T-cell (primary cell): ENCODE data around the gene SPOCK3. TPM values are rescaled to one million over a fixed set of nuclear protein-coding genes. Genes with fewer than 3 reads are reported as not detected.

Experiments
- ATAC-seq, 4 experiments: fragments of 200-7000 bp in 3 of 4; fragments of 150-1000 bp in 1 of 4; cut with Tn5 transposase; replicated peaks in 1 of 4; 1 replicate in 3 of 4; 2 replicates in 1 of 4; pipeline ENCODE4 v1.10.0; 2021; ENCODE audit warnings: moderate library complexity in 3 of 4, mild to moderate bottlenecking in 2 of 4, moderate number of reproducible peaks in 1 of 4
- CTCF ChIA-PET, 2 donors: fragments of 300-600 bp; sonication (Branson Sonifier 250); formaldehyde crosslinking; loops; one replicate each; lab custom pipeline; 2022; ENCODE audit warnings: antibody characterized with exemption in 2 of 2; lab: Charles Lee
- POLR2A ChIA-PET, 2 donors: fragments of 300-600 bp; sonication (Branson Sonifier 250); formaldehyde crosslinking; loops; one replicate each; lab custom pipeline; 2022; ENCODE audit warnings: antibody characterized with exemption in 2 of 2; lab: Charles Lee
- DNase-seq, 35 experiments: peaks; one replicate each; pipeline versions ENCODE4 v3.0.0 to v3.0.0-alpha.2; 2013 to 2023
- H3K27ac ChIP-seq: one replicate; pipeline ENCODE4 v1.5.1; 2013; ENCODE audit warnings: low read length
- H3K27me3 ChIP-seq, 2 experiments: replicated peaks in 1 of 2; 1 replicate in 1 of 2; 2 replicates in 1 of 2; pipeline versions ENCODE4 v1.6.1 to v1.7.0; 2013; ENCODE audit warnings: low read length in 1 of 2, mixed read lengths in 1 of 2; ENCODE audit not compliant: control insufficient read depth in 2 of 2, insufficient read depth in 2 of 2; ENCODE audit errors: extremely low read depth in 1 of 2
- H3K36me3 ChIP-seq, 2 donors: 1 replicate in 1 of 2; 2 replicates in 1 of 2; pipeline versions ENCODE4 v1.6.1 to v1.7.0; 2013; ENCODE audit warnings: low read length in 1 of 2; ENCODE audit not compliant: control insufficient read depth in 2 of 2, insufficient read depth in 1 of 2; ENCODE audit errors: extremely low read depth in 1 of 2
- H3K4me1 ChIP-seq, 2 experiments: 1 replicate in 1 of 2; 2 replicates in 1 of 2; pipeline versions ENCODE4 v1.6.1 to v1.7.0; 2013; ENCODE audit warnings: low read length in 2 of 2, mixed read lengths in 1 of 2; ENCODE audit not compliant: insufficient read depth in 2 of 2, control insufficient read depth in 1 of 2; ENCODE audit errors: extremely low read depth in 1 of 2
- H3K4me3 ChIP-seq, 2 donors: 1 replicate in 1 of 2; 2 replicates in 1 of 2; pipeline versions ENCODE4 v1.5.1 to v1.7.0; 2013; ENCODE audit warnings: mild to moderate bottlenecking in 2 of 2, low read length in 1 of 2, moderate library complexity in 1 of 2; ENCODE audit not compliant: control insufficient read depth in 1 of 2; ENCODE audit errors: extremely low read depth in 1 of 2
- H3K9me3 ChIP-seq: 2 replicates; pipeline ENCODE4 v1.7.0; 2013
- H3K27ac Mint-ChIP-seq, 2 donors: one replicate each; pipeline ENCODE4 v1.8.0; 2020 to 2021; ENCODE audit warnings: mild to moderate bottlenecking in 2 of 2, mixed read lengths in 2 of 2
- H3K27me3 Mint-ChIP-seq, 2 donors: one replicate each; pipeline ENCODE4 v1.8.0; 2021 to 2022; ENCODE audit warnings: mixed read lengths in 2 of 2
- H3K36me3 Mint-ChIP-seq: one replicate; pipeline ENCODE4 v1.8.0; 2021; ENCODE audit warnings: mixed read lengths
- H3K4me1 Mint-ChIP-seq, 3 donors: one replicate each; pipeline ENCODE4 v1.8.0; 2020 to 2022; ENCODE audit warnings: mixed read lengths in 3 of 3, mild to moderate bottlenecking in 1 of 3
- H3K4me3 Mint-ChIP-seq, 3 donors: one replicate each; pipeline ENCODE4 v1.8.0; 2020 to 2022; ENCODE audit warnings: mild to moderate bottlenecking in 3 of 3, mixed read lengths in 3 of 3, moderate library complexity in 3 of 3
- H3K9me3 Mint-ChIP-seq, 3 donors: one replicate each; pipeline ENCODE4 v1.8.0; 2020 to 2022; ENCODE audit warnings: mixed read lengths in 3 of 3
- WGBS: methylation state at CpG from one replicate; pipeline ENCODE4 v1.1.5; 2013; ENCODE audit warnings: missing lambda C conversion rate; ENCODE audit not compliant: insufficient coverage; 5-methylcytosine and 5-hydroxymethylcytosine counted together
- total RNA-seq, 35 experiments: library from RNA in 6 of 35; stranded (reverse) in 6 of 35; fragments of 120-200 nt in 1 of 35; gene quantifications; one replicate each; pipeline versions ENCODE4 v1.2.1 to v1.2.4 and lab custom pipeline; 2013 to 2026

Gene SPOCK3
- total RNA-seq, 5 donors from 2014 or later (not counting 1 experiment from before 2014, with no cell fraction given) = not detected

DNA sequence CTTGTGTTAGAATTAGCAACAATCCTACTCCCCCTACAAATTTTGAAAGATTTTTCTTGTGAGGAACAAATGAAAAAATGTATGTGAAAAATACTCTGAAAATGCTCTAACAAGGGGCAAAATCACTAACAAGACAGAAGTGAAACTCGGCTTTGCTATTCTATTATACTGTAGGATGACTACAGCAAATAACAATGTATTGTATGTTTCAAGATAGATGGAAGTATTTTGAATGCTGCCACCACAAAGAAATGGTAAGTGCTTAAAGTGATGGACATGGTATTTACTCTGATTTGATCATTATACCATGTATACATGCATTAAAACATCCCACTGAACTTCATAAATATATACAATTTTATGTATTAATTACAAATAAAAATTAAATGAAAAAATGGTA is 192.8 kb downstream of the SPOCK3 start:
- ChIA-PET CTCF (interaction anchor here in 1 of 2 donors (0.6 kb wide), 1 partner anchor 15 kb away, joined by 3 read pairs; no protein-coding TSS in a partner anchor), POLR2A (no interaction called here)
- Mint-ChIP-seq H3K27ac (no peak overlapping the region), H3K4me3 (no peak overlapping the region), H3K36me3 (no peaks in the 10 kb centered on the region), H3K27me3 (no peaks in the 10 kb centered on the region), H3K4me1 (no peaks in the 10 kb centered on the region), H3K9me3 (peaks cover 0 to 9% (median 6%) of the 10 kb centered on the region in 3 donors)
- ATAC-seq = no peak
- Histone ChIP-seq H3K27ac (no peak overlapping the region), H3K27me3 (no peaks in the 10 kb centered on the region), H3K9me3 (no peaks in the 10 kb centered on the region), H3K4me3 (no peak overlapping the region), H3K36me3 (no peaks in the 10 kb centered on the region), H3K4me1 (no peaks in the 10 kb centered on the region)
- no CpG with 5 or more reads among the region's 1 CpG for WGBS
- DNase-seq = no peak

DNA sequence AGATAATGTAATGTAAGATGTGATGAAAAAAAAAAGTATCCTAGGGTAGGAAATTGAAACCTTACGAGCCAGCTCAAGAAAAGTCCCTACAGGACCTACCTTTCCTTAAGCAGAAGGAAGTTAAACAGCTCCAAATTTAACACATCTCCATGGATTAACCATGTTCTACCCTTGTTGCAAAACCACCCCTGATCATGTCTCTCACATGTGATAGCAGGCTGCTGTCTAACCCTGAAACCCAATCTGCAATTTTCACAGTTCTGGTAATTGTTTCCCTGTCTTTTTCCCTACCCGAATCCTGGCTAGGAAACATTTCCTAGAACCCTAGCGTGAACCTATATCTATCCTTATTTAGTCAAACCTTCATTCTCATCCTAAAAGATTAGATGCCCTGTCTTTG is 198.9 kb downstream of the SPOCK3 start:
- no peak overlapping the region for H3K4me3 Mint-ChIP-seq
- 86% methylated on average over 3 of the region's 3 CpGs for WGBS
- CTCF ChIA-PET = interaction anchor here in 1 of 2 donors (0.6 kb wide), 1 partner anchor 658 kb away, joined by 4 read pairs; no protein-coding TSS in a partner anchor

DNA sequence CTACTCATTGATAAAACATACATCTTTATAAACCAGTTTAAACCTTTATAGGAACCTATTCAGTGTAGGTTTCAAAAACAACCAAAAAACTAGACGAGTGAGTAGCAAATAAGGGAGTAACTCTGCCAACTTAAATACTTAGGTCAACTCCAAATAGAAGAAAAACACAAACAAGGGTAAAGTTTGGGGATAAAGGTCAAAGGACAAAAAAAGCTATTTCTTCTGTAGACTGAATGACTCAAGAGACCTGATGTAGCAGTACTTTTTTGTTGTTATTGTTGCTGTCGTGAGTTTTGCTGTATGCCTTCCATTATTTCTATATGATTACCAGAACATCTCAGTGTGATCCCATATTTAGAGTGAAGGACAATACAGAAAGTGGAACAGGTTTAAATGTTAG is 199.3 kb downstream of the SPOCK3 start:
- ATAC-seq = no peak
- WGBS = no CpG with 5 or more reads among the region's 2 CpGs
- no peak overlapping the region for H3K4me3 ChIP-seq
- H3K4me1 ChIP-seq = no peaks in the 10 kb centered on the region
- H3K4me1 Mint-ChIP-seq = no peaks in the 10 kb centered on the region
- H3K27me3 Mint-ChIP-seq = no peaks in the 10 kb centered on the region
- H3K36me3 Mint-ChIP-seq = no peaks in the 10 kb centered on the region
- CTCF ChIA-PET = interaction anchor here in 1 of 2 donors (0.6 kb wide), 1 partner anchor 658 kb away, joined by 4 read pairs; no protein-coding TSS in a partner anchor
- H3K27ac ChIP-seq = no peak overlapping the region
- POLR2A ChIA-PET = no interaction called here
- H3K4me3 Mint-ChIP-seq = no peak overlapping the region
- no peaks in the 10 kb centered on the region for H3K36me3 ChIP-seq
- no peak for DNase-seq
- H3K27me3 ChIP-seq = no peaks in the 10 kb centered on the region
- no peaks in the 10 kb centered on the region for H3K9me3 ChIP-seq
- H3K9me3 Mint-ChIP-seq = peaks cover 0 to 6% (median 0%) of the 10 kb centered on the region in 3 donors
- no peak overlapping the region for H3K27ac Mint-ChIP-seq

More for the DNA sequence above, 198.9 kb downstream of the SPOCK3 start:
- Histone ChIP-seq H3K4me1 (no peaks in the 10 kb centered on the region), H3K36me3 (no peaks in the 10 kb centered on the region), H3K4me3 (no peak overlapping the region), H3K27ac (no peak overlapping the region), H3K27me3 (no peaks in the 10 kb centered on the region), H3K9me3 (no peaks in the 10 kb centered on the region)
- no peaks in the 10 kb centered on the region for H3K4me1 Mint-ChIP-seq
- H3K27me3 Mint-ChIP-seq = no peaks in the 10 kb centered on the region
- no peak for DNase-seq
- peaks cover 0 to 6% (median 0%) of the 10 kb centered on the region in 3 donors for H3K9me3 Mint-ChIP-seq
- POLR2A ChIA-PET = no interaction called here
- ATAC-seq = no peak
- H3K27ac Mint-ChIP-seq = no peak overlapping the region
- H3K36me3 Mint-ChIP-seq = no peaks in the 10 kb centered on the region

GRCh38 chr4:167032871-167033270 is 201.4 kb downstream of the SPOCK3 start:
- Mint-ChIP-seq H3K36me3 (no peaks in the 10 kb centered on the region), H3K4me3 (no peak overlapping the region), H3K9me3 (peaks cover 0 to 11% (median 0%) of the 10 kb centered on the region in 3 donors), H3K4me1 (no peaks in the 10 kb centered on the region), H3K27ac (no peak overlapping the region), H3K27me3 (no peaks in the 10 kb centered on the region)
- Histone ChIP-seq H3K27me3 (no peaks in the 10 kb centered on the region), H3K36me3 (no peaks in the 10 kb centered on the region), H3K4me3 (no peak overlapping the region), H3K9me3 (no peaks in the 10 kb centered on the region), H3K27ac (no peak overlapping the region), H3K4me1 (no peaks in the 10 kb centered on the region)
- DNase-seq (no peak), ATAC-seq (no peak)
- ChIA-PET POLR2A (no interaction called here), CTCF (interaction anchor here in 1 of 2 donors (0.6 to 1.3 kb wide), 3 partner anchors 9 to 11 kb away, joined by 3 read pairs; no protein-coding TSS in a partner anchor)
- no CpG with 5 or more reads among the region's 3 CpGs for WGBS

DNA sequence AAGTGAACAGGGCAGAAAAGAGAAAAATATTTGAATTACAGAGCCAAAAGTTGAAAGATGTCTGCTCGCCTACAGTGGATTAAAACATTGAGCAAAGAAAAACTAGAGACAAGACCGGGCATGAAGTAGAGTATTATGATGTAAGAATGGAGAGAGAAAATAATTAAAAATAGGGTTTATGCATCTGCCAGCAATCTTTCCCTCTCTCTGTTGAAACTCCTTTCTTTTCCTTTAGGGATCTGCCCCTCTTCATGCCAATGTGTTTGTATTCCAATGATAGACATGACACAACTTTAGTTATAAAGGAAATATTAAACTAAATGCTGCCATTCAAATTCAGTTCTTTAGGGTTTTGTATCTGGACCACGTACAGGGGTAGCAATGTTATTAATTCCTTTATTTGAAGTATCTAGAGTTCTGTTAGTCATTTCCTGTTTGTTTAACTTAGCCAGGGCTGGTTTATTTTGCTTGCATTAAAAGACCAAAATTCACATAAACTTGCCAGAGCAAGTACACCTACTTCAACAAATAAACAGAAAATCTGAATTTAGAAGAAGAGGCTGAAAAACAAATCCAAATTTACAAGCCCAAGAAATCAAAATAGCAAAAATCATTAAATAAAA is 202.6 kb downstream of the SPOCK3 start:
- Histone ChIP-seq H3K36me3 (no peaks in the 10 kb centered on the region), H3K9me3 (no peaks in the 10 kb centered on the region), H3K27ac (no peak overlapping the region), H3K4me1 (no peaks in the 10 kb centered on the region), H3K27me3 (no peaks in the 10 kb centered on the region), H3K4me3 (no peak overlapping the region)
- H3K4me3 Mint-ChIP-seq = no peak overlapping the region
- ChIA-PET CTCF (no interaction called here), POLR2A (no interaction called here)
- H3K9me3 Mint-ChIP-seq = peaks cover 0 to 7% (median 0%) of the 10 kb centered on the region in 3 donors
- H3K27me3 Mint-ChIP-seq = no peaks in the 10 kb centered on the region
- H3K4me1 Mint-ChIP-seq = no peaks in the 10 kb centered on the region
- H3K36me3 Mint-ChIP-seq = no peaks in the 10 kb centered on the region
- no peak for ATAC-seq
- H3K27ac Mint-ChIP-seq = no peak overlapping the region
- no peak for DNase-seq
- no CpG with 5 or more reads among the region's 3 CpGs for WGBS

GRCh38 chr4:167028976-167029375 is 205.3 kb downstream of the SPOCK3 start:
- WGBS = no CpG with 5 or more reads among the region's 3 CpGs
- no peak overlapping the region for H3K27ac ChIP-seq
- H3K4me1 Mint-ChIP-seq = no peaks in the 10 kb centered on the region
- no peak overlapping the region for H3K4me3 Mint-ChIP-seq
- no peak for DNase-seq
- H3K27me3 ChIP-seq = no peaks in the 10 kb centered on the region
- no peaks in the 10 kb centered on the region for H3K9me3 ChIP-seq
- H3K4me1 ChIP-seq = no peaks in the 10 kb centered on the region
- ATAC-seq = no peak
- H3K4me3 ChIP-seq = no peak overlapping the region
- ChIA-PET POLR2A (no interaction called here), CTCF (interaction anchor here in 1 of 2 donors (0.6 kb wide), 1 partner anchor 10 kb away, joined by 6 read pairs; no protein-coding TSS in a partner anchor)
- no peaks in the 10 kb centered on the region for H3K36me3 Mint-ChIP-seq
- no peaks in the 10 kb centered on the region for H3K36me3 ChIP-seq
- H3K9me3 Mint-ChIP-seq = peaks cover 0 to 5% (median 0%) of the 10 kb centered on the region in 3 donors
- no peaks in the 10 kb centered on the region for H3K27me3 Mint-ChIP-seq
- H3K27ac Mint-ChIP-seq = no peak overlapping the region
